Neuron (in vitro differentiated cells): ENCODE measurements around the gene EIF5AL1.
"Not testable (repeated sequence)": the region's sequence is repeated elsewhere in the genome, so short reads cannot be mapped to it uniquely, and the experiment has no call there.

Experiments used
- H2AFZ ChIP-seq: one replicate; pipeline ENCODE4 v1.6.1; 2013; ENCODE audit warnings: low read depth, mild to moderate bottlenecking, inconsistent platforms, low read length, moderate library complexity
- H3K27me3 ChIP-seq: one replicate; pipeline ENCODE4 v1.6.1; 2013; ENCODE audit warnings: low read length; ENCODE audit not compliant: insufficient read depth
- H3K36me3 ChIP-seq: one replicate; pipeline ENCODE4 v1.6.1; 2013; ENCODE audit warnings: low read length; ENCODE audit not compliant: insufficient read depth
- H3K4me1 ChIP-seq: one replicate; pipeline ENCODE4 v1.6.1; 2013; ENCODE audit warnings: low read length; ENCODE audit not compliant: insufficient read depth
- H3K4me3 ChIP-seq: 2 replicates; pipeline ENCODE4 v1.5.1; 2013; ENCODE audit warnings: mild to moderate bottlenecking, low read length, moderate library complexity
- H3K9me3 ChIP-seq: one replicate; pipeline ENCODE4 v1.6.1; 2013; ENCODE audit warnings: low read length

The EIF5AL1 gene

GRCh38 chr10:79491143-79491835 is 21.0 kb upstream of the EIF5AL1 start:
- no peaks in the 10 kb centered on the region for H3K4me1 ChIP-seq
- no peaks in the 10 kb centered on the region for H3K36me3 ChIP-seq
- no peaks in the 10 kb centered on the region for H3K9me3 ChIP-seq
- H3K4me3 ChIP-seq = no peak overlapping the region
- H2AFZ ChIP-seq = no peak overlapping the region
- peaks cover 7% of the 10 kb centered on the region for H3K27me3 ChIP-seq

DNA sequence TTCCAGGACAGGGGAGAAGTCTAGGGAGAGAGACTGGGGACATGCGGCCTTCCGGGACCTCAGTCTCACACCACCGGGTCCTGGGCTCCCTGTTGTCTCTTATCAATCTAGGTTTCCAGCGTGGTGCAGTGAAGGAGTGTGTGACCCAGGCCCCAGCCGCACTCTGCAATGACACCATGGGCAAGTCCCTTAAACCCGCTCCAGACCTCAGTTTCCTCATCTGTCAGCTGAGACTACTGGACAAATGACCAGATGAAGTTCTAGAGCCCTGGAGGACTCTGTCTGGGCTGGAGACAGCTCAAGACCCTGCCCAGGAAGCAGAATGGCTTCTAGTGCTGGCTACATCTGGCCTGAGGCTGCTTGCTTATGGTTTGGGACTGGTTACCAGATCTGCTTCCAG is 20.1 kb upstream of the EIF5AL1 start:
- Histone ChIP-seq H3K36me3 (no peaks in the 10 kb centered on the region), H3K27me3 (peaks cover 7% of the 10 kb centered on the region), H3K4me1 (no peaks in the 10 kb centered on the region), H3K9me3 (no peaks in the 10 kb centered on the region), H2AFZ (no peak overlapping the region), H3K4me3 (no peak overlapping the region)

GRCh38 chr10:79492839-79493238 is 19.5 kb upstream of the EIF5AL1 start:
- Histone ChIP-seq H3K4me3 (no peak overlapping the region), H3K36me3 (no peaks in the 10 kb centered on the region), H2AFZ (no peak overlapping the region), H3K27me3 (peaks cover 7% of the 10 kb centered on the region), H3K4me1 (no peaks in the 10 kb centered on the region), H3K9me3 (no peaks in the 10 kb centered on the region)

DNA sequence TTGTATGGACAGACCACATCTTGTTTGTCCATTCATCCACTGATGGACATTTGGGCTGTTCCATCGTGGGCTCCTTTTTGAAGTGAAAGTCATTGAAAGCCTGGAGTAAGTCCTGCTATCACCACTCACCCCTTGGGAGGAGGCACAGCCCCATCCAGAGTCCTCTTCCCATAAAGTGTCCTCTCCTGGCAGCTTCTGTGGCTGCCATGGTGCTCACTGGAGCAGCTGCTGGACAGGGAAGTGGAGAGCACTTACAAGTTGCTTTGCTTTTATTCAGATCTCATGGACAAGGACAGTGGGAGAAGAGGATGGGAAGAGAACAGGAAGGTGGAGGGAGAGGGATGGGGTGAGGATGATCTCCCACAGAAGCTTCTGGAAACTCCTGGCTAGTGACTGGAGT is 18.5 kb upstream of the EIF5AL1 start:
- H3K27me3 ChIP-seq = peaks cover 7% of the 10 kb centered on the region
- H3K9me3 ChIP-seq = no peaks in the 10 kb centered on the region
- no peaks in the 10 kb centered on the region for H3K36me3 ChIP-seq
- no peak overlapping the region for H2AFZ ChIP-seq
- H3K4me1 ChIP-seq = no peaks in the 10 kb centered on the region
- no peak overlapping the region for H3K4me3 ChIP-seq

DNA sequence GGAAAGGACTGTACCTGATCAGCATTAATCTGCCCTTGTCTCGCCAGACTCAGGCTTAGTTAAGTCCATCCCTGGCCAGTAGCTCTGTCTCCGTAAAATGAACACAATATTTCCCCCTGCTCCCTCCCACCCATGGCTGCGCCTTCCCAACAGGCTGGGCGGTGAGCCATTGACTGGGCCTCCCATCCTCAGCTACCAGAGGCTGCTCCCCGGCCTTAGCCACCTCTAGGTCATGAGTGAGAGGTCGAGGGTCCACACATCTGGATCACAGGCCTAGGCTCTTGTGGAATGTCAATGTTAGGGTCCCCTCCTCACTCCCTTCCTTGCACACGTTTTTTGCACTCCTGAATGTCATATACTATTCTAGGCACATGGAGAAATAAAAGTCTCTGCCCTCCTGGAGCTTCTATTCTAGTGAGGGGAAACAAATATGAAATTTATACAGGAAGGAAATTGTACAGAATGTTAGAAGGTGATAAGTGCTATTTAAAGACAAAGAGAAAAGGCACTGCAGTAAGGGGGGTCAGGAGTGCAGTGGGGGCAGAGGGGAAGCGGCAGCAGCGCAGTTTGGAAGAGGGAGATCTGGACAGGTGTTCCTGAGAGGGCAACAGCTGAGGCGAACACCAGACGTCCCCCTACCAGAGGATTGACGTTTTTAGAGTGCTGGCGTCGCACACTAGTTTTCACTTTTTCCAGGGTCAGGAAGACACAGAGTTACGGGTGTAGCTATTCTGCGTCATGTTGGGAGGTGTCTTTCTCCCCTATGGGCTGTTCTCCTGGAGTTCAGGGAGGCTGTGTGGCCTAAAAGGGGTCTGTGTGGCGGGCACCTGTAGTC is 17.2 kb upstream of the EIF5AL1 start:
- H3K4me3 ChIP-seq = no peak overlapping the region
- no peaks in the 10 kb centered on the region for H3K4me1 ChIP-seq
- no peaks in the 10 kb centered on the region for H3K9me3 ChIP-seq
- H2AFZ ChIP-seq = no peak overlapping the region
- peaks cover 4% of the 10 kb centered on the region for H3K27me3 ChIP-seq
- H3K36me3 ChIP-seq = no peaks in the 10 kb centered on the region

DNA sequence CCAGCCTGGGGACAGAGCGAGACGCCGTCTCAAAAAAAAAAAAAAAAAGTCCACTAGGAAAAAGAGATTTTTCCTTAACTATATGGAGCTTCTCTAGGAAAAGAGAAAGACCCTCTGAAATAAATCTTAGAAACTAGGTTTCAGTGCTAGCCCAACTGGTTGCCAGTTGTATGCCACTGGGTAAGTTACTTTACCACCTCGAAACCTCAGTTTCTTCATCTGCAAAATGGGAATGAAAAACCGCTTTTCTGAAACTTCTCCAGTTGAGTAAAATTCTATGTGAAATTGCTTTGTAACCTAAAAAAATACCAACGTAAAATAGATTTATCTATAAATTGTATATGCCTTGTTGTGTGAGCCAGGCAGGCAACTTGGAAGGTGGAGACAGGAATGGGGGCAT is 16.5 kb upstream of the EIF5AL1 start:
- Histone ChIP-seq H3K36me3 (no peaks in the 10 kb centered on the region), H3K9me3 (no peaks in the 10 kb centered on the region), H3K27me3 (peaks cover 3% of the 10 kb centered on the region), H3K4me3 (no peak overlapping the region), H3K4me1 (no peaks in the 10 kb centered on the region), H2AFZ (no peak overlapping the region)

DNA sequence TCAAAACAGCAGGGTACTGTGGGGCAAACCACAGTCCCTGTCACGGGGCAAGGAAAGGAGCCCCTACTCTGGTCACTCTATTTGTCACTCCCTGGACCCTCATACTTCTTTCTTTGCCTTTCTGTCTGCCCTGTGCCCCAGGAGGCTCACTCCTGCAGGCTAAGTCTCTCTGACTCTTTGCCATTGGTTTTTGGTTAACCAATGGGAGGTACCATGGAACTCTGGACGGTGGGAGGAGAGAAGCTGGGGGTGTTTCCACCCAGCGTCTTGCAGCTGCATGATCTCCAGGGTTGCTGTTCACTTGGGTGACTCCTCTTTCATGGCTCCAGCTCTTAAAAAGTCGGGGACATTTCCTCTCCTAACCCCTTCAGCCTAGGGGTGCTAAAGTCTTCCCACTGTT is 15.4 kb upstream of the EIF5AL1 start:
- Histone ChIP-seq H3K36me3 (no peaks in the 10 kb centered on the region), H2AFZ (no peak overlapping the region), H3K4me1 (no peaks in the 10 kb centered on the region), H3K4me3 (no peak overlapping the region), H3K27me3 (no peaks in the 10 kb centered on the region), H3K9me3 (no peaks in the 10 kb centered on the region)

DNA sequence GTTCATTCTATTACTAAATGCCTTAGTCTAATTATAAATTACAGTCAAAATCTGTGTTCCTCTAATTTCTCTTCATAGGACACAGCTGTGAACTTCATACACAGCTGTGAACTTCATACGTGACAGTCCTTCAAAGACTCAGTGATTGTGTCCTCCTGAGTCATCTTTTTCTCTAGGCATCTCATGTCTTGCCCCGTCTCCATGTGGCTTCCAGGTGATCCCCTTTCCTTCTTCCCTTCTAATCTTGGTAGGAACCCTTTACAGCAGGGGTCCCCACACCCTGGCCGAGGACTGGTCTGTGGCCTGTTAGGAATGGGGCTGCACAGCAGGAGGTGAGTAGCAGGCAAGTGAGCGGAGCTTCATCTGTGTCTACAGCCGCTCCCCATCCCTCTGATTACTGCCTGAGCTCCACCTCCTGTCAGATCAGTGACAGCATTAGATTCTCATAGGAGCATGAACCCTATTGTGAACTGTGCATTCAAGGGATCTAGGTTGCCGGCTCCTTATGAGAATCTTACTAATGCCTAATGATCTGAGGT is 14.0 kb upstream of the EIF5AL1 start:
- Histone ChIP-seq H2AFZ (no peak overlapping the region), H3K4me3 (no peak overlapping the region), H3K36me3 (no peaks in the 10 kb centered on the region), H3K4me1 (peaks cover 6% of the 10 kb centered on the region), H3K27me3 (no peaks in the 10 kb centered on the region), H3K9me3 (no peaks in the 10 kb centered on the region)

GRCh38 chr10:79502561-79503309 is 9.6 kb upstream of the EIF5AL1 start:
- peak overlapping the region; percentile 16 for H2AFZ ChIP-seq
- H3K4me1 ChIP-seq = peaks cover 6% of the 10 kb centered on the region
- H3K27me3 ChIP-seq = no peaks in the 10 kb centered on the region
- no peaks in the 10 kb centered on the region for H3K36me3 ChIP-seq
- no peak overlapping the region for H3K4me3 ChIP-seq
- no peaks in the 10 kb centered on the region for H3K9me3 ChIP-seq

DNA sequence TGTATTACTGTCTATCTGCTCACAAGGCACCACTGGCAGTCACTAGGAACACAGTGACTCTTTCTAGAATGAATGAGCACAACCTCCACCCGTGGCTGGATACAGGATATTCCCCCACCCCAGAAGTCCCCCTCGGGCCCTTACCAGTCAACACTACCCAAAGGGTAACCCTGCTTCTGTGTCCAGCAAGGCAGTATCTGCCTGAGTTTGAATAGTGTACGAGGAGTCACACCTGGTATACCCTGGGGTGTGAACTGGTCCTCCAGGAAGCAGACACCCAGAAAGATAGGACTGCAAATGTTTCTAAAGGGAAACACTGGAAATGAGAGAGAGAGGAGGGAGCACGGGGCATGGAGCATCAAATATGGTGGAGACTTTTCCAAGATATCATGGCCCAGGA is 8.5 kb upstream of the EIF5AL1 start:
- not testable (repeated sequence) for H3K9me3 ChIP-seq, H3K4me3 ChIP-seq, H3K4me1 ChIP-seq, H3K27me3 ChIP-seq, H2AFZ ChIP-seq, H3K36me3 ChIP-seq

DNA sequence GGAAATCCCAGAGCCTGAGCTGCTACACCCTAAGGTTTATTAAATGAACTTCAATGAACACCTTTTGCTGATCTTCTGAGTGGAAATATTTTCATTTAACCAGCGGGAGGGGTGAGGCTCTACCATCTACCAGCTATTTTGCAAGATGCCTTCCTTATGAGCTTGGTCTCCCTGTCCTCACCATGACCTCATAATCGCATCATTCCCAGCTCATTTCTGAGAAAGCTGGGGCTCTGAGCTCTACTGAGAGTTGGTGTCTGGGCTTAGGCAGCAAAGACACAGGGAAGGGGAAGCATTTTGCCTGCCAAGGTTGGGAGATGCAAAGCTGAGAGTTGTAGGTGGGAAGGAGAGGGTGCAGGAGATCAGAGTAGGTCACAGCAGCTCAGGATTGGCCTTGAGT is 7.8 kb upstream of the EIF5AL1 start:
- not testable (repeated sequence) for H2AFZ ChIP-seq, H3K4me1 ChIP-seq, H3K4me3 ChIP-seq, H3K36me3 ChIP-seq, H3K27me3 ChIP-seq, H3K9me3 ChIP-seq

GRCh38 chr10:79505328-79505727 is 7.0 kb upstream of the EIF5AL1 start:
- H2AFZ ChIP-seq, H3K4me1 ChIP-seq, H3K4me3 ChIP-seq, H3K27me3 ChIP-seq, H3K9me3 ChIP-seq, H3K36me3 ChIP-seq: not testable (repeated sequence)

DNA sequence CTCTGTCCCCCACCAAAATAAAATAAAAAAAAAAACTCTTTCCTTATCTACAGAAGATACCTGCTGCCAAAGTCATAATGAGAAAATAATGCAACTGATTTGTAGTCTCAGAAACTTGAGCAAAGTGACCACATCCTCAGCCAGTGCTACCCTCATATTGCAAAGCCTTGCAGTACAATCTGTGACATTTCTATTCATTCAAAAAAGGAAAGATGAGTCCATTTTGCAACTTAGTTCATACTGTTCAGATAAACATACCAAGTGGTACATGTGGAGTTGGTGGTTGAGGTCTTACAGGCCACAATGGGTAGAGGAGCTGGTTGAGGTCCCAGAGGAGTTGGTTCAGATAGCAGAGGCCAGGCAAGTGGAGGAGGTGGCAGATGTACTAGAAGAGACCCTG is 6.5 kb upstream of the EIF5AL1 start:
- Histone ChIP-seq H3K4me1 (peaks cover 7% of the 10 kb centered on the region), H3K4me3 (no peak overlapping the region), H3K9me3 (no peaks in the 10 kb centered on the region), H2AFZ (no peak overlapping the region), H3K36me3 (no peaks in the 10 kb centered on the region), H3K27me3 (no peaks in the 10 kb centered on the region)
